SK-N-SH treated with all-trans-retinoic acid at 6 μM for 48 hours (cell line): ENCODE measurements around the gene GTF2A2.
"Not testable (repeated sequence)": the region's sequence is repeated elsewhere in the genome, so short reads cannot be mapped to it uniquely, and the experiment has no call there.

Source experiments
- ATAC-seq: fragments of 200-7000 bp; cut with Tn5 transposase; 3 replicates; pipeline ENCODE4 v1.9.1; 2020; ENCODE audit warnings: mild to moderate bottlenecking, moderate library complexity
- BACH2 ChIP-seq: fragments of 250-450 bp; sonication (Bioruptor Pico); IDR thresholded peaks from 2 replicates; pipeline ENCODE4 v1.9.0; 2021; ENCODE audit warnings: mild to moderate bottlenecking, borderline replicate concordance
- ESRRG ChIP-seq: fragments of 250-450 bp; sonication (Bioruptor Pico); IDR thresholded peaks from 2 replicates; pipeline ENCODE4 v1.6.1; 2021; ENCODE audit warnings: mild to moderate bottlenecking
- ISL1 ChIP-seq: fragments of 250-450 bp; sonication (Bioruptor Pico); IDR thresholded peaks from 2 replicates; pipeline ENCODE4 v2.1.2; 2022; ENCODE audit warnings: mild to moderate bottlenecking, moderate library complexity
- OSR1 ChIP-seq: fragments of 250-450 bp; sonication (Bioruptor Pico); IDR thresholded peaks from 2 replicates; pipeline ENCODE4 v1.8.0; 2022; ENCODE audit warnings: moderate library complexity, mild to moderate bottlenecking, inconsistent platforms
- PPARA ChIP-seq: fragments of 250-450 bp; sonication (Bioruptor Pico); IDR thresholded peaks from 2 replicates; pipeline ENCODE4 v1.5.0; 2020; ENCODE audit warnings: mild to moderate bottlenecking, borderline replicate concordance
- RARB ChIP-seq: fragments of 250-450 bp; sonication (Bioruptor Pico); IDR thresholded peaks from 2 replicates; pipeline ENCODE4 v1.8.0; 2021; ENCODE audit warnings: mild to moderate bottlenecking, moderate library complexity
- TCF4 ChIP-seq: fragments of 250-450 bp; sonication (Bioruptor Pico); IDR thresholded peaks from 2 replicates; pipeline ENCODE4 v1.8.0; 2021; ENCODE audit warnings: mild to moderate bottlenecking, moderate library complexity, borderline replicate concordance
- TOX ChIP-seq: fragments of 250-450 bp; sonication (Bioruptor Pico); IDR thresholded peaks from 2 replicates; pipeline ENCODE4 v1.8.0; 2021; ENCODE audit warnings: mild to moderate bottlenecking, moderate library complexity, borderline replicate concordance
- ZC3H10 ChIP-seq: fragments of 250-450 bp; sonication (Bioruptor Pico); IDR thresholded peaks from 2 replicates; pipeline ENCODE4 v1.5.1; 2021; ENCODE audit warnings: mild to moderate bottlenecking, moderate library complexity
- ZFP3 ChIP-seq: fragments of 250-450 bp; sonication (Bioruptor Pico); IDR thresholded peaks from 2 replicates; pipeline ENCODE4 v1.5.0; 2020; ENCODE audit warnings: mild to moderate bottlenecking, moderate library complexity
- ZFP30 ChIP-seq: fragments of 450-650 bp; formaldehyde crosslinking; IDR thresholded peaks from 2 replicates; pipeline ENCODE4 v1.5.0; 2022; ENCODE audit warnings: mild to moderate bottlenecking, moderate library complexity
- ZNF565 ChIP-seq: fragments of 450-650 bp; formaldehyde crosslinking; conservative IDR thresholded peaks from 2 replicates; pipeline ENCODE4 v1.5.0; 2020; ENCODE audit warnings: low read depth, mild to moderate bottlenecking, moderate library complexity
- ZNF70 ChIP-seq: fragments of 450-650 bp; formaldehyde crosslinking; IDR thresholded peaks from 2 replicates; pipeline ENCODE4 v1.5.0; 2020; ENCODE audit warnings: mild to moderate bottlenecking, moderate library complexity
- ZNF8 ChIP-seq: fragments of 450-650 bp; formaldehyde crosslinking; IDR thresholded peaks from 2 replicates; pipeline ENCODE4 v1.5.0; 2020; ENCODE audit warnings: mild to moderate bottlenecking, moderate library complexity
- TF ChIP-seq, protein P1 (sequence below): fragments of 250-450 bp; sonication (Bioruptor Pico); IDR thresholded peaks from 2 replicates; pipeline ENCODE4 v1.5.0; 2020; ENCODE audit warnings: mild to moderate bottlenecking, moderate library complexity
- TF ChIP-seq, protein P2 (sequence below): fragments of 250-450 bp; sonication (Bioruptor Pico); IDR thresholded peaks from 2 replicates; pipeline ENCODE4 v1.5.1; 2021; ENCODE audit warnings: mild to moderate bottlenecking, moderate library complexity
- TF ChIP-seq, protein P3 (sequence below): fragments of 250-450 bp; sonication (Bioruptor Pico); IDR thresholded peaks from 2 replicates; pipeline ENCODE4 v1.5.1; 2020; ENCODE audit warnings: low read depth, mild to moderate bottlenecking, moderate library complexity
- TF ChIP-seq, protein P4 (sequence below): fragments of 250-450 bp; sonication (Bioruptor Pico); IDR thresholded peaks from 2 replicates; pipeline ENCODE4 v1.8.0; 2021; ENCODE audit warnings: low read depth, mild to moderate bottlenecking, moderate library complexity, borderline replicate concordance

The GTF2A2 gene

DNA sequence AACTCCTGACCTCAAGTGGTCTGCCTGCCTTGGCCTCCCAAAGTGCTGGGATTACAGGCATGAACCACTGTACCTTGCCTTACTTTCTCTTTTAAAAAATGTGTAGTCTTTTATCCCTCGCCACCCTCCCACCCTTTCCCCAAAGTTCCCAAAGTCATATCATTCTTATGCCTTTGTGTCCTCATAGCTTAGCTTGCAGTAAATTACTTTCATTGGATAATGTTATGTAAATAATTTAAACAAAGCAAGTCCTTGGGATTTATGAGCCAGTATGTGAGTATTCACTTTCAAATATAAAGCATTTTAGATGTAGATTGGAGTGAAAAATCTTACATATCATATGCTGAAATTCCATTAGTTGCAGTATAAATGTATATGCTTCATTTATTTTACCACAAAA lies 11.0 kb downstream of the GTF2A2 start:
- ATAC-seq = no peak
- no peak for TF ChIP-seq ZFP3 (CRISPR knock-in tag)
- TF ChIP-seq ESRRG (CRISPR knock-in tag) = no peak
- no peak for TF ChIP-seq OSR1 (CRISPR knock-in tag)
- no peak for TF ChIP-seq TOX
- no peak for TF ChIP-seq ZNF70 (CRISPR knock-in tag)

DNA sequence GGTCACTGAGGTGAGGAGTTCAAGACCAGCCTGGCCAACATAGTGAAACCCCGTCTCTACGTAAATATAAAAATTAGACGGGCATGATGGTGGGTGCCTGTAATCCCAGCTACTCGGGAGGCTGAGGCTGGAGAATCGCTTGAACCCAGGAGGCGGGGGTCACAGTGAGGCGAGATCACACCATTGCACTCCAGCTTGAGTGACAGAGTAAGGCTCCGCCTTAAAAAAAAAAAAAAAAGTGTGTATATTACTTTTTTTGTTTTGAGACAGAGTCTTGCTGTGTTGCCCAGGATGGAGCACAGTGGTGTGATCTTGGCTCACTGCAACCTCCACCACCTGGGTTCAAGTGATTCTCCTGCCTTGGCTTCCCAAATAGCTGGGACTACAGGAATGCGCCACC lies 11.5 kb downstream of the GTF2A2 start:
- not testable (repeated sequence) for ATAC-seq

DNA sequence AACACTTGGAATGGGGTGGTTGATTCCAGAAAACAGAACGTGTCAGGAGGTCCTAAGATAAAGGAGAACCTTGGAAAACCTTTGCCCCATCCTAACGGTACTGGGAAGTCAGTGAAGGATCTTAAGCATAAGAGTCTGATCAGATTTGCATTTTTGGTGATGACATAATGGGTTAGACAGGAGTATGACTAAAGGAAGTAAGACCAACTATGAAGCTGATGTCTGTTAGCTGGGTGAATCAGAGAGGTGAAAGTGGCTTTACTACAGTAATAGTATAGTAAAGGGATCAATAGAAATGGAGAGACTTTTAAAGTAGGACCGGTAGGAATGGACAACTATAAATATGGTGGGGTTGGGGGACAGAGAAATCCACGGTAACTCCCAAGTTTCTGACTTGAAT lies 12.6 kb downstream of the GTF2A2 start:
- no peak for TF ChIP-seq RARB (CRISPR knock-in tag)
- no peak for TF ChIP-seq ZFP30
- TF ChIP-seq ZC3H10 = no peak
- no peak for TF ChIP-seq ZNF70 (CRISPR knock-in tag)
- no peak for TF ChIP-seq TCF4 (CRISPR knock-in tag)
- no peak for TF ChIP-seq ISL1
- TF ChIP-seq ESRRG (CRISPR knock-in tag) = no peak
- TF ChIP-seq, protein P1, sequence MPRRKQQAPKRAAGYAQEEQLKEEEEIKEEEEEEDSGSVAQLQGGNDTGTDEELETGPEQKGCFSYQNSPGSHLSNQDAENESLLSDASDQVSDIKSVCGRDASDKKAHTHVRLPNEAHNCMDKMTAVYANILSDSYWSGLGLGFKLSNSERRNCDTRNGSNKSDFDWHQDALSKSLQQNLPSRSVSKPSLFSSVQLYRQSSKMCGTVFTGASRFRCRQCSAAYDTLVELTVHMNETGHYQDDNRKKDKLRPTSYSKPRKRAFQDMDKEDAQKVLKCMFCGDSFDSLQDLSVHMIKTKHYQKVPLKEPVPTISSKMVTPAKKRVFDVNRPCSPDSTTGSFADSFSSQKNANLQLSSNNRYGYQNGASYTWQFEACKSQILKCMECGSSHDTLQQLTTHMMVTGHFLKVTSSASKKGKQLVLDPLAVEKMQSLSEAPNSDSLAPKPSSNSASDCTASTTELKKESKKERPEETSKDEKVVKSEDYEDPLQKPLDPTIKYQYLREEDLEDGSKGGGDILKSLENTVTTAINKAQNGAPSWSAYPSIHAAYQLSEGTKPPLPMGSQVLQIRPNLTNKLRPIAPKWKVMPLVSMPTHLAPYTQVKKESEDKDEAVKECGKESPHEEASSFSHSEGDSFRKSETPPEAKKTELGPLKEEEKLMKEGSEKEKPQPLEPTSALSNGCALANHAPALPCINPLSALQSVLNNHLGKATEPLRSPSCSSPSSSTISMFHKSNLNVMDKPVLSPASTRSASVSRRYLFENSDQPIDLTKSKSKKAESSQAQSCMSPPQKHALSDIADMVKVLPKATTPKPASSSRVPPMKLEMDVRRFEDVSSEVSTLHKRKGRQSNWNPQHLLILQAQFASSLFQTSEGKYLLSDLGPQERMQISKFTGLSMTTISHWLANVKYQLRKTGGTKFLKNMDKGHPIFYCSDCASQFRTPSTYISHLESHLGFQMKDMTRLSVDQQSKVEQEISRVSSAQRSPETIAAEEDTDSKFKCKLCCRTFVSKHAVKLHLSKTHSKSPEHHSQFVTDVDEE (CRISPR knock-in tag) = no peak
- no peak for TF ChIP-seq ZNF8
- no peak for TF ChIP-seq PPARA (CRISPR knock-in tag)
- TF ChIP-seq TOX = no peak
- TF ChIP-seq, protein P2, sequence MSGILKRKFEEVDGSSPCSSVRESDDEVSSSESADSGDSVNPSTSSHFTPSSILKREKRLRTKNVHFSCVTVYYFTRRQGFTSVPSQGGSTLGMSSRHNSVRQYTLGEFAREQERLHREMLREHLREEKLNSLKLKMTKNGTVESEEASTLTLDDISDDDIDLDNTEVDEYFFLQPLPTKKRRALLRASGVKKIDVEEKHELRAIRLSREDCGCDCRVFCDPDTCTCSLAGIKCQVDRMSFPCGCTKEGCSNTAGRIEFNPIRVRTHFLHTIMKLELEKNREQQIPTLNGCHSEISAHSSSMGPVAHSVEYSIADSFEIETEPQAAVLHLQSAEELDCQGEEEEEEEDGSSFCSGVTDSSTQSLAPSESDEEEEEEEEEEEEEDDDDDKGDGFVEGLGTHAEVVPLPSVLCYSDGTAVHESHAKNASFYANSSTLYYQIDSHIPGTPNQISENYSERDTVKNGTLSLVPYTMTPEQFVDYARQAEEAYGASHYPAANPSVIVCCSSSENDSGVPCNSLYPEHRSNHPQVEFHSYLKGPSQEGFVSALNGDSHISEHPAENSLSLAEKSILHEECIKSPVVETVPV (CRISPR knock-in tag) = no peak
- no peak for ATAC-seq

DNA sequence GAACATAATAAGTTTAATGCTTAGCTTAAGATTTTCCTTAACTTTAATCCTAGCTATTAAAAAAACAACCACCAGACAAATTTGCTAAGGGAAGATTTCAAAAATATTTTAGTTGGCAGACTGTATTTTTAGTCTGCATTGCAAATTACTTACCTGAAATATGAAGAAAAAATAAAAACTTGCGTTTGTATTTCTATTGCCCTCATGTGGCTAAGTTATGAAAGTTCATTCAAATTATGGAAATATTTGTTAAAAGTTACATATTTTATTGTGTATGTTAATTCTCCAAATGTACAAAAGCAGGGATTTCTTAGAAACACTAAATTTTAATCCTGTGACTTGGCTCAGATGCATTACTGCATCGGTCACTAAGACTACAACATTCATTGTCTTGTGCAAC lies 15.0 kb downstream of the GTF2A2 start:
- ATAC-seq = no peak
- no peak for TF ChIP-seq OSR1 (CRISPR knock-in tag)
- TF ChIP-seq, protein P3, sequence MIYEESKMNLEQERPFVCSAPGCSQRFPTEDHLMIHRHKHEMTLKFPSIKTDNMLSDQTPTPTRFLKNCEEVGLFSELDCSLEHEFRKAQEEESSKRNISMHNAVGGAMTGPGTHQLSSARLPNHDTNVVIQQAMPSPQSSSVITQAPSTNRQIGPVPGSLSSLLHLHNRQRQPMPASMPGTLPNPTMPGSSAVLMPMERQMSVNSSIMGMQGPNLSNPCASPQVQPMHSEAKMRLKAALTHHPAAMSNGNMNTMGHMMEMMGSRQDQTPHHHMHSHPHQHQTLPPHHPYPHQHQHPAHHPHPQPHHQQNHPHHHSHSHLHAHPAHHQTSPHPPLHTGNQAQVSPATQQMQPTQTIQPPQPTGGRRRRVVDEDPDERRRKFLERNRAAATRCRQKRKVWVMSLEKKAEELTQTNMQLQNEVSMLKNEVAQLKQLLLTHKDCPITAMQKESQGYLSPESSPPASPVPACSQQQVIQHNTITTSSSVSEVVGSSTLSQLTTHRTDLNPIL (CRISPR knock-in tag) = no peak
- TF ChIP-seq, protein P1 (CRISPR knock-in tag) = no peak
- TF ChIP-seq ZC3H10 = no peak
- TF ChIP-seq ESRRG (CRISPR knock-in tag) = no peak
- no peak for TF ChIP-seq ZNF8
- no peak for TF ChIP-seq ZNF70 (CRISPR knock-in tag)
- TF ChIP-seq ZFP3 (CRISPR knock-in tag) = no peak

DNA sequence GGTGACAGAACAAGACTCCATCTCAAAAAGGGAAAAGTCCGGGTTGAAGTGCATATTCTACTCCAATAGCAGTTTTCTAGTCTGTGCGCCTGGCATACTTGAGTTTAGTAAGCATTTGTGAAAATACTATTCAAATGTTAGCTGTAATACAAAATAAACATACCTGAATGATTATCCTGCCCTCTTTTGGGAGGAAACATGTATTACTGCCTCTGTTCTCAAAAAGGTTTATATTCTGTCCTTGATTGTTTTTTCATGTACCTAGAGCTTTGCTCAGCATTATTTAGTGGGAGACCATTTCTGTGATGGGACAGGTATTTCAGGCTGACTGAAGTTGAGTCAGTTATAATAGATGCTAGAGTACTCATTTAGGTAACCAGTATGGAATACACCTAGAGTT lies 19.8 kb downstream of the GTF2A2 start:
- not testable (repeated sequence) for ATAC-seq

DNA sequence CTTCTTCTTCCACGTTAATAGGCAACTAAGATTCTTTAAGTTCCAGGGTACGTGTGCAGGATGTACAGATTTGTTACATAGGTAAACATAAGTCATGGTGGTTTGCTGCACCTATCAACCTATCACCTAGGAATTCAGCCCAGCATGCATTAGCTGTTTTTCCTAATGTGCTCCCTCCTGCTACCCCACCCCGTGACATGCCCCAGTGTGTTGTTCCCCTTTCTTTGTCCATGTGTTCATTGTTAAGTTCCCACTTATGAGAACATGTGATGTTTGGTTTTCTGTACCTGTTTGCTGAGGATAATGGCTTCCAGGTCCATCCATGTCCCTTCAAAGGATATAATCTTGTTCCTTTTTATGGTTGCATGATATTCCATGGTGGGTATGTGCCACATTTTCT lies 21.1 kb downstream of the GTF2A2 start:
- no peak for ATAC-seq
- TF ChIP-seq ESRRG (CRISPR knock-in tag) (no peak), ISL1 (no peak), ZFP3 (CRISPR knock-in tag) (no peak), BACH2 (CRISPR knock-in tag) (no peak), ZNF565 (no peak), ZC3H10 (no peak), RARB (CRISPR knock-in tag) (no peak)
- TF ChIP-seq, protein P1 (CRISPR knock-in tag) = no peak
- TF ChIP-seq, protein P4, sequence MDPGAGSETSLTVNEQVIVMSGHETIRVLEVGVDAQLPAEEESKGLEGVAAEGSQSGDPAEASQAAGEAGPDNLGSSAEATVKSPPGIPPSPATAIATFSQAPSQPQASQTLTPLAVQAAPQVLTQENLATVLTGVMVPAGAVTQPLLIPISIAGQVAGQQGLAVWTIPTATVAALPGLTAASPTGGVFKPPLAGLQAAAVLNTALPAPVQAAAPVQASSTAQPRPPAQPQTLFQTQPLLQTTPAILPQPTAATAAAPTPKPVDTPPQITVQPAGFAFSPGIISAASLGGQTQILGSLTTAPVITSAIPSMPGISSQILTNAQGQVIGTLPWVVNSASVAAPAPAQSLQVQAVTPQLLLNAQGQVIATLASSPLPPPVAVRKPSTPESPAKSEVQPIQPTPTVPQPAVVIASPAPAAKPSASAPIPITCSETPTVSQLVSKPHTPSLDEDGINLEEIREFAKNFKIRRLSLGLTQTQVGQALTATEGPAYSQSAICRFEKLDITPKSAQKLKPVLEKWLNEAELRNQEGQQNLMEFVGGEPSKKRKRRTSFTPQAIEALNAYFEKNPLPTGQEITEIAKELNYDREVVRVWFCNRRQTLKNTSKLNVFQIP (CRISPR knock-in tag) = no peak
- TF ChIP-seq, protein P3 (CRISPR knock-in tag) = no peak
